Activated naive CD8-positive, alpha-beta T cell treated with anti-CD3 and anti-CD28 coated beads, Interleukin-2, amount 10 ng/mL, durations not matched to agents 7 days and 5 days (primary cell): ENCODE measurements around the gene THOC6. TPM values are rescaled to one million over a fixed set of nuclear protein-coding genes. Genes with fewer than 3 reads are reported as not detected.

Experiments
- total RNA-seq, 2 experiments: library from RNA; stranded (reverse); gene quantifications; one replicate each; pipeline ENCODE4 v1.2.3, GENCODE V29; 2021

Gene THOC6
- total RNA-seq, 2 experiments from 2014 or later = 36.3 to 36.9 TPM

Other genes starting within 250 kb of the THOC6 start
- gene ELOB, start 246.8 kb upstream of the THOC6 start, total RNA-seq = 100 to 1,000 TPM; 205 to 210 TPM
- gene PRSS33, start 236.5 kb upstream of the THOC6 start, total RNA-seq = under 1 TPM; 0.17 to 0.36 TPM
- not detected for gene PRSS41, start 225.6 kb upstream of the THOC6 start, total RNA-seq
- 1 to 10 TPM; 5.6 to 6.9 TPM for gene PRSS21, start 206.8 kb upstream of the THOC6 start, total RNA-seq
- gene ZG16B, start 193.7 kb upstream of the THOC6 start, total RNA-seq = 1 to 10 TPM; 6.7 to 8.1 TPM
- gene PRSS22, start 165.9 kb upstream of the THOC6 start, total RNA-seq = not detected
- 10 to 100 TPM; 21.0 to 21.2 TPM for gene FLYWCH2, start 140.8 kb upstream of the THOC6 start, total RNA-seq
- 10 to 100 TPM; 65.5 to 69.7 TPM for gene FLYWCH1, start 112.1 kb upstream of the THOC6 start, total RNA-seq
- under 1 TPM in 1 of 2 experiments, not detected in 1; 0.36 TPM for gene KREMEN2, start 59.8 kb upstream of the THOC6 start, total RNA-seq
- 10 to 100 TPM; 40.7 to 42.4 TPM for gene PAQR4, start 54.7 kb upstream of the THOC6 start, total RNA-seq
- gene PKMYT1, start 43.6 kb upstream of the THOC6 start, total RNA-seq = 100 to 1,000 TPM; 106 to 116 TPM
- gene CLDN9, start 11.1 kb upstream of the THOC6 start, total RNA-seq = not detected
- not detected for gene CLDN6, start 5.9 kb upstream of the THOC6 start, total RNA-seq
- 1 to 10 TPM; 2.9 TPM for gene TNFRSF12A, start 3.7 kb upstream of the THOC6 start, total RNA-seq
- gene HCFC1R1, start 93 bp upstream of the THOC6 start, total RNA-seq = 10 to 100 TPM; 38.1 to 42.6 TPM
- gene BICDL2, start 12.9 kb downstream of the THOC6 start, total RNA-seq = 1 to 10 TPM; 1.6 TPM
- 10 to 100 TPM; 49.3 to 60.4 TPM for gene MMP25, start 22.5 kb downstream of the THOC6 start, total RNA-seq
- 1,000 to 10,000 TPM; 2,319 to 2,425 TPM for gene IL32, start 41.6 kb downstream of the THOC6 start, total RNA-seq
- gene ZSCAN10, start 75.3 kb downstream of the THOC6 start, total RNA-seq = under 1 TPM; 0.37 to 0.39 TPM
- not detected for gene ZNF205, start 88.6 kb downstream of the THOC6 start, total RNA-seq
- 10 to 100 TPM; 12.9 to 13.3 TPM for gene ZNF213, start 111.0 kb downstream of the THOC6 start, total RNA-seq
- gene OR1F1, start 164.2 kb downstream of the THOC6 start, total RNA-seq = not detected
- gene ZNF200, start 211.1 kb downstream of the THOC6 start, total RNA-seq = 10 to 100 TPM; 16.5 to 19.5 TPM
- under 1 TPM; 0.23 to 0.39 TPM for gene MEFV, start 232.6 kb downstream of the THOC6 start, total RNA-seq